ENCODE results near the gene PPP1R7. TPM values are rescaled to one million over a fixed set of nuclear protein-coding genes. Genes with fewer than 3 reads are reported as not detected.
"Not testable (repeated sequence)": the region's sequence is repeated elsewhere in the genome, so short reads cannot be mapped to it uniquely, and the experiment has no call there.

Gene PPP1R7
- total RNA-seq (2014; rRNA removed; shearing (Covaris generic)): 24.0 and 26.5 TPM in 2 replicates
- polyA plus RNA-seq (2015; cell fraction: cytosol; rRNA removed): 29.9 and 32.0 TPM in 2 replicates
- polyA plus RNA-seq (2015; cell fraction: nucleus; rRNA removed): 33.5 and 40.8 TPM in 2 replicates

- peak; percentile 92 for DNase-seq (ENCODE audit: low read depth, low spot score)
- in situ Hi-C loops (cut with HindIII; ENCODE audit: low pct_unique_long_range_greater_than_20kb, low sequenced_read_pairs): no loop called here
These were observed at the start of gene PPP1R7 for GRCh38 chr2:241149925-241150659. Gene PPP1R7, plus strand, starts transcription at chr2:241150467. Its CDS starts 29 bp downstream, at chr2:241150496.

GRCh38 chr2:241102239-241102803 lies 47.9 kb upstream of the PPP1R7 start, which contains the start of gene MTERF4:
Gene MTERF4, minus strand, starts transcription at chr2:241102287. Its CDS starts 14 bp downstream, at chr2:241102273.
- peak; percentile 82 for DNase-seq (ENCODE audit: low read depth, low spot score)
- in situ Hi-C loops (cut with HindIII; ENCODE audit: low pct_unique_long_range_greater_than_20kb, low sequenced_read_pairs): no loop called here

GRCh38 chr2:241103176-241103595 lies 47.1 kb upstream of the PPP1R7 start:
- in situ Hi-C loops (cut with HindIII; ENCODE audit: low pct_unique_long_range_greater_than_20kb, low sequenced_read_pairs): no loop called here
- DNase-seq (ENCODE audit: low read depth, low spot score): no peak

GRCh38 chr2:241104611-241105010 lies 45.7 kb upstream of the PPP1R7 start:
- DNase-seq (ENCODE audit: low read depth, low spot score); in situ Hi-C loops (cut with HindIII; ENCODE audit: low pct_unique_long_range_greater_than_20kb, low sequenced_read_pairs): not testable (repeated sequence)

GRCh38 chr2:241105641-241106040 lies 44.6 kb upstream of the PPP1R7 start:
- in situ Hi-C loops (cut with HindIII; ENCODE audit: low pct_unique_long_range_greater_than_20kb, low sequenced_read_pairs): no loop called here
- no peak for DNase-seq (ENCODE audit: low read depth, low spot score)

- in situ Hi-C loops (cut with HindIII; ENCODE audit: low pct_unique_long_range_greater_than_20kb, low sequenced_read_pairs): no loop called here
- no peak for DNase-seq (ENCODE audit: low read depth, low spot score)
These were observed 43.1 kb upstream of the PPP1R7 start for GRCh38 chr2:241107031-241107783.

- no peak for DNase-seq (ENCODE audit: low read depth, low spot score)
- in situ Hi-C loops (cut with HindIII; ENCODE audit: low pct_unique_long_range_greater_than_20kb, low sequenced_read_pairs): no loop called here
These were observed 41.7 kb upstream of the PPP1R7 start for GRCh38 chr2:241108271-241109209.

- in situ Hi-C loops (cut with HindIII; ENCODE audit: low pct_unique_long_range_greater_than_20kb, low sequenced_read_pairs): no loop called here
These were observed 40.8 kb upstream of the PPP1R7 start for GRCh38 chr2:241109210-241110088.

GRCh38 chr2:241110089-241110606 lies 40.1 kb upstream of the PPP1R7 start:
- in situ Hi-C loops (cut with HindIII; ENCODE audit: low pct_unique_long_range_greater_than_20kb, low sequenced_read_pairs): no loop called here

More at GRCh38 chr2:241109210-241110088, 40.8 kb upstream of the PPP1R7 start:
- DNase-seq (ENCODE audit: low read depth, low spot score): no peak

GRCh38 chr2:241110607-241111439 lies 39.4 kb upstream of the PPP1R7 start:
- in situ Hi-C loops (cut with HindIII; ENCODE audit: low pct_unique_long_range_greater_than_20kb, low sequenced_read_pairs): no loop called here
- no peak for DNase-seq (ENCODE audit: low read depth, low spot score)

More at GRCh38 chr2:241110089-241110606, 40.1 kb upstream of the PPP1R7 start:
- DNase-seq (ENCODE audit: low read depth, low spot score): no peak

GRCh38 chr2:241111440-241111805 lies 38.8 kb upstream of the PPP1R7 start:
- DNase-seq (ENCODE audit: low read depth, low spot score): no peak
- in situ Hi-C loops (cut with HindIII; ENCODE audit: low pct_unique_long_range_greater_than_20kb, low sequenced_read_pairs): no loop called here

- in situ Hi-C loops (cut with HindIII; ENCODE audit: low pct_unique_long_range_greater_than_20kb, low sequenced_read_pairs): no loop called here
- no peak for DNase-seq (ENCODE audit: low read depth, low spot score)
These were observed 38.2 kb upstream of the PPP1R7 start for GRCh38 chr2:241112046-241112445.

GRCh38 chr2:241112592-241112991 lies 37.7 kb upstream of the PPP1R7 start:
- in situ Hi-C loops (cut with HindIII; ENCODE audit: low pct_unique_long_range_greater_than_20kb, low sequenced_read_pairs): no loop called here

GRCh38 chr2:241114836-241115235 lies 35.4 kb upstream of the PPP1R7 start:
- DNase-seq (ENCODE audit: low read depth, low spot score): no peak
- in situ Hi-C loops (cut with HindIII; ENCODE audit: low pct_unique_long_range_greater_than_20kb, low sequenced_read_pairs): no loop called here

More at GRCh38 chr2:241112592-241112991, 37.7 kb upstream of the PPP1R7 start:
- DNase-seq (ENCODE audit: low read depth, low spot score): no peak

GRCh38 chr2:241115361-241115760 lies 34.9 kb upstream of the PPP1R7 start:
- no peak for DNase-seq (ENCODE audit: low read depth, low spot score)
- in situ Hi-C loops (cut with HindIII; ENCODE audit: low pct_unique_long_range_greater_than_20kb, low sequenced_read_pairs): no loop called here
